Hepatocyte (in vitro differentiated cells): Measurements from ENCODE around the gene CHD2.

ENCODE experiments used
- CTCF ChIP-seq: fragments of 200-600 bp; sonication (generic); IDR thresholded peaks from 2 replicates; pipeline ENCODE4 v1.5.1; 2016; ENCODE audit warnings: antibody characterized with exemption, mild to moderate bottlenecking; ENCODE audit not compliant: poor library complexity
- EZH2 ChIP-seq: fragments of 200-600 bp; sonication (generic); IDR thresholded peaks from 2 replicates; pipeline ENCODE4 v1.6.1; 2016; ENCODE audit warnings: antibody characterized with exemption, mild to moderate bottlenecking, borderline replicate concordance
- EZH2phosphoT487 ChIP-seq: fragments of 200-600 bp; sonication (generic); IDR thresholded peaks from one replicate; pipeline ENCODE4 v1.6.1; 2018; ENCODE audit warnings: antibody characterized with exemption, mild to moderate bottlenecking, low read depth, moderate library complexity; ENCODE audit not compliant: unreplicated experiment, severe bottlenecking

DNA sequence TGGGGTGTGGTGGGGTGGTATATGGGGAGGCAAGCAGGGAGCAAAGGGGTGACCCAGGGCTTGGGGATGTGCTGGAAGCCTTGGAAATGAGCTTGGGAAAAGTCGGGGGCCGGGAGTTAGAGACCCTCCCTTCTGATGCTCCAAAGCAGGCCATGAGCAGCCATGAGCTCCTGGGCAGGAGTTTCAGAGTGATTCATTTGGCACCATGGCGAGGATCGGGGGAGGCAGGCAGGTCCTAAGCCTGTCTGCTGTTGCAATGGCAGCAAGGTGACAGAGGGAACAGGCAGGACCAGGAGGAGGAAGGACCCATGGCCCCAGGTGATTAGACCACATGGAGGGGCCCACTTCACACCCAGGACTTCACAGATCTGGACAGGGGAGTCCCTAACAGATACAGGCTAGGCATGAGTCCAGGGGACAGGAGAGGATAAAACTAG is 167.5 kb downstream of the CHD2 start:
- TF ChIP-seq CTCF, result no peak
- no peak for TF ChIP-seq EZH2
- no peak for TF ChIP-seq EZH2phosphoT487
